Endothelial cell of umbilical vein (primary cell): Measurements from ENCODE around the gene TMEM203. TPM values are rescaled to one million over a fixed set of nuclear protein-coding genes. Genes with fewer than 3 reads are reported as not detected.
A peak's percentile ranks its signal among the peaks of the same experiment; 100 is the strongest.
"Not testable (repeated sequence)": the region's sequence is repeated elsewhere in the genome, so short reads cannot be mapped to it uniquely, and the experiment has no call there.

Source experiments
- BruUV-seq: library from RNA; stranded (reverse); fragments of 400-500 nt; replicated peaks from 2 replicates; lab custom pipeline; 2021; lab: Mats Ljungman, UMichigan
- CTCF ChIA-PET: fragments of 300-600, 350-600 bp; sonication (Branson Sonifier 250); formaldehyde crosslinking; loops from one replicate; lab custom pipeline; 2021; ENCODE audit warnings: antibody characterized with exemption, inconsistent platforms; lab: Charles Lee
- POLR2A ChIA-PET: fragments of 300-600, 350-600 bp; sonication (Branson Sonifier 250); formaldehyde crosslinking; loops from one replicate; lab custom pipeline; 2021; ENCODE audit warnings: antibody characterized with exemption, inconsistent platforms; lab: Charles Lee
- DNase-seq: peaks from one replicate; pipeline ENCODE4 v3.0.0-alpha.2; 2011; ENCODE audit warnings: low read depth, low spot score
- FAIRE-seq: peaks from 2 replicates; lab custom pipeline; 2011; peaks lifted over from hg19 to GRCh38; lab: Jason Lieb, UNC
- H2AFZ ChIP-seq: 2 replicates; pipeline ENCODE4 v1.6.0; 2012; ENCODE audit warnings: low read depth, low read length, control low read depth, inconsistent platforms
- H3K27ac ChIP-seq: 2 replicates; pipeline ENCODE4 v1.5.1; 2011; ENCODE audit warnings: low read depth, mild to moderate bottlenecking, control low read depth, low read length, moderate library complexity; ENCODE audit not compliant: insufficient read depth
- H3K27me3 ChIP-seq, 2 experiments: 2 replicates each; pipeline versions ENCODE4 v1.6.0 to v1.6.1; 2011; ENCODE audit warnings: low read length in 2 of 2, mixed read lengths in 1 of 2; ENCODE audit not compliant: control insufficient read depth in 2 of 2, insufficient read depth in 2 of 2
- H3K36me3 ChIP-seq, 2 experiments: 2 replicates in 1 of 2; 3 replicates in 1 of 2; pipeline ENCODE4 v1.5.1; 2011; ENCODE audit warnings: low read length in 2 of 2, mild to moderate bottlenecking in 1 of 2, moderate library complexity in 1 of 2; ENCODE audit not compliant: control insufficient read depth in 2 of 2, insufficient read depth in 2 of 2; ENCODE audit errors: extremely low read depth in 1 of 2
- H3K4me1 ChIP-seq: 3 replicates; pipeline ENCODE4 v1.5.1; 2011; ENCODE audit warnings: mild to moderate bottlenecking, low read length; ENCODE audit not compliant: control insufficient read depth, insufficient read depth; ENCODE audit errors: extremely low read depth
- H3K4me2 ChIP-seq: 2 replicates; pipeline ENCODE4 v1.6.1; 2011; ENCODE audit warnings: low read length, control low read depth, mixed read lengths; ENCODE audit not compliant: insufficient read depth
- H3K4me3 ChIP-seq, 3 experiments: fragments of 200-600 bp in 1 of 3; sonication (generic), shearing (Covaris generic) in 1 of 3; replicated peaks in 1 of 3; 2 replicates each; pipeline ENCODE4 v1.5.1; 2011 to 2016; ENCODE audit warnings: control low read depth in 3 of 3, low read length in 3 of 3, mild to moderate bottlenecking in 2 of 3, inconsistent platforms in 1 of 3, low read depth in 1 of 3, moderate library complexity in 1 of 3; ENCODE audit not compliant: insufficient read depth in 1 of 3
- H3K79me2 ChIP-seq: 2 replicates; pipeline ENCODE4 v1.6.0; 2012; ENCODE audit warnings: low read length, inconsistent platforms; ENCODE audit not compliant: control insufficient read depth, insufficient read depth
- H3K9ac ChIP-seq: replicated peaks from 2 replicates; pipeline ENCODE3; 2011; ENCODE audit warnings: low read length, control low read depth; ENCODE audit not compliant: insufficient read depth; ENCODE audit errors: extremely low read depth
- H3K9me1 ChIP-seq: replicated peaks from 3 replicates; pipeline ENCODE4 v1.6.0; 2011; ENCODE audit warnings: mild to moderate bottlenecking, low read length; ENCODE audit not compliant: control insufficient read depth, insufficient read depth; ENCODE audit errors: extremely low read depth
- H3K9me3 ChIP-seq: replicated peaks from 2 replicates; pipeline ENCODE4 v1.5.1; 2012; ENCODE audit warnings: low read length, inconsistent platforms; ENCODE audit not compliant: control insufficient read depth, insufficient read depth
- H4K20me1 ChIP-seq: replicated peaks from 2 replicates; pipeline ENCODE3; 2011; ENCODE audit warnings: mild to moderate bottlenecking, low read length; ENCODE audit not compliant: control insufficient read depth, insufficient read depth; ENCODE audit errors: extremely low read depth
- CTCF ChIP-seq, 2 donors: IDR thresholded peaks; 1 replicate in 1 of 2; 2 replicates in 1 of 2; pipeline ENCODE4 v1.5.1; 2011; ENCODE audit warnings: low read length in 2 of 2, mild to moderate bottlenecking in 2 of 2, moderate library complexity in 2 of 2, control low read depth in 1 of 2, inconsistent platforms in 1 of 2, low read depth in 1 of 2; ENCODE audit not compliant: insufficient read depth in 1 of 2; ENCODE audit errors: extremely low read depth in 1 of 2
- MAX ChIP-seq: IDR thresholded peaks from 2 replicates; pipeline ENCODE4 v1.6.1; 2011; ENCODE audit not compliant: insufficient read depth, insufficient read length
- MYC ChIP-seq: IDR thresholded peaks from one replicate; pipeline ENCODE4 v1.6.1; 2011; ENCODE audit warnings: mild to moderate bottlenecking, low read depth, low read length
- POLR2A ChIP-seq: IDR thresholded peaks from 2 replicates; pipeline ENCODE4 v1.6.1; 2012; ENCODE audit warnings: low read depth, mild to moderate bottlenecking, control low read depth, low read length
- POLR2AphosphoS5 ChIP-seq: IDR thresholded peaks from 2 replicates; pipeline ENCODE4 v1.6.1; 2012; ENCODE audit warnings: low read depth, mild to moderate bottlenecking, control low read depth, low read length, moderate library complexity; ENCODE audit not compliant: insufficient read depth
- dilution Hi-C: fragments of 300-500 bp; cut with MboI; formaldehyde crosslinking; loops from one replicate; pipeline ENCODE4 v1.15.0; 2019; ENCODE audit warnings: low sequenced_read_pairs; ENCODE audit not compliant: extremely low pct_ligation_motif_present
- intact Hi-C: fragments of 100-400 bp; cut with micrococcal nuclease; formaldehyde crosslinking; loops from one replicate; pipeline ENCODE4 v1.10.0; 2022
- polyA plus RNA-seq, 4 experiments: library from polyadenylated mRNA; depleted of rRNA in 3 of 4; stranded (reverse) in 3 of 4; unstranded in 1 of 4; fragments of >200 nt; gene quantifications; 2 replicates each; pipeline versions ENCODE4 v1.2.1 to v1.2.3, GENCODE V29; 2011 to 2012; ENCODE audit warnings: missing spikeins in 1 of 4
- total RNA-seq: library from RNA; stranded (reverse); gene quantifications from 2 replicates; pipeline ENCODE4 v1.2.3, GENCODE V29; 2021

The TMEM203 gene
- total and polyA plus RNA-seq, 2 donors (not counting 3 experiments of a cell fraction or from before 2014, with no cell fraction given), result 29.6 to 39.8 TPM

GRCh38 chr9:137243626-137244485, 38.4 kb upstream of the TMEM203 start:
- no peaks in the 10 kb centered on the region for H4K20me1 ChIP-seq
- H3K4me1 ChIP-seq, result peaks cover 13% of the 10 kb centered on the region
- no peak overlapping the region for H3K9ac ChIP-seq
- no peak overlapping the region for H3K4me2 ChIP-seq
- no peaks in the 10 kb centered on the region for H3K9me3 ChIP-seq
- no peaks in the 10 kb centered on the region for H3K27me3 ChIP-seq
- H3K9me1 ChIP-seq, result no peaks in the 10 kb centered on the region
- H3K27ac ChIP-seq, result no peak overlapping the region
- peaks cover 24% of the 10 kb centered on the region for H3K79me2 ChIP-seq
- ChIA-PET POLR2A (interaction anchor here (0.5 to 5.0 kb wide), 3 partner anchors 9 to 659 kb away, joined by 3 to 66 read pairs (median 4); partner anchors contain the start of genes NELFB and STPG3), CTCF (interaction anchor here (2.1 to 2.7 kb wide), 2 partner anchors 7 to 10 kb away, joined by 13 to 15 read pairs; partner anchors contain the start of gene NELFB)
- H3K4me3 ChIP-seq, result no peak overlapping the region
- no peak for FAIRE-seq
- intact Hi-C loops (no loop called here), dilution Hi-C loops (no loop called here)
- H2AFZ ChIP-seq, result no peak overlapping the region
- peaks cover 6 to 16% of the 10 kb centered on the region in 2 experiments for H3K36me3 ChIP-seq
- TF ChIP-seq POLR2AphosphoS5 (no peak), MAX (no peak), CTCF (IDR thresholded peaks at IDR 0.05; ENCODE audit: extremely low read depth in 1 of 2, insufficient read depth in 1 of 2, low read depth in 1 of 2, low read length in 2 of 2) (no peak), POLR2A (peak; percentile 49), MYC (no peak)
- DNase-seq, result no peak
- no TSS peak for BruUV-seq

GRCh38 chr9:137243266-137243625, 37.8 kb upstream of the TMEM203 start:
- H3K4me2 ChIP-seq, H2AFZ ChIP-seq, H3K9me3 ChIP-seq, H3K9me1 ChIP-seq, CTCF ChIA-PET, DNase-seq, H4K20me1 ChIP-seq, dilution Hi-C loops, H3K4me3 ChIP-seq, intact Hi-C loops, FAIRE-seq, H3K27ac ChIP-seq, BruUV-seq, H3K9ac ChIP-seq, H3K27me3 ChIP-seq: not testable (repeated sequence)
- Histone ChIP-seq H3K4me1 (peaks cover 13% of the 10 kb centered on the region), H3K36me3 (peaks cover 6 to 16% of the 10 kb centered on the region in 2 experiments), H3K79me2 (peaks cover 25% of the 10 kb centered on the region)
- POLR2A ChIA-PET, result interaction anchor here (1.6 to 5.0 kb wide), 2 partner anchors 10 to 34 kb away, joined by 8 to 66 read pairs; partner anchors contain the start of genes NELFB, STPG3 and TOR4A
